K562 (cell line): ENCODE measurements around the gene GGT1. TPM values are rescaled to one million over a fixed set of nuclear protein-coding genes. Genes with fewer than 3 reads are reported as not detected.

Experiments used
- ATAC-seq: fragments of 200-7000 bp; cut with Tn5 transposase; 3 replicates; pipeline ENCODE4 v1.9.1; 2020; ENCODE audit warnings: moderate library complexity
- BruUV-seq: library from RNA; stranded (reverse); fragments of 400-500 nt; replicated peaks from 2 replicates; lab custom pipeline; 2021; lab: Mats Ljungman, UMichigan
- CTCF ChIA-PET: fragments of 300-600 bp; formaldehyde crosslinking; extraction: SDS; loops from one replicate; lab custom pipeline; 2021; ENCODE audit warnings: low intra/inter-chr PET ratio; lab: Yijun Ruan, JAX
- POLR2A ChIA-PET: fragments of 300-600, 350-650 bp; sonication (Branson Sonifier 250); formaldehyde crosslinking; extraction: SDS; loops from one replicate; lab custom pipeline; 2021; ENCODE audit warnings: antibody characterized with exemption, inconsistent platforms; lab: Yijun Ruan, JAX
- DNase-seq, 4 experiments: peaks; one replicate each; pipeline versions ENCODE4 v3.0.0 to v3.0.0-alpha.2; 2011 to 2018; ENCODE audit warnings: low spot score in 3 of 4, mixed read lengths in 3 of 4; ENCODE audit errors: extremely low read depth in 1 of 4
- FAIRE-seq: peaks from 2 replicates; lab custom pipeline; 2011; peaks lifted over from hg19 to GRCh38; lab: Jason Lieb, UNC
- H2AFZ ChIP-seq: 2 replicates; pipeline ENCODE4 v1.6.0; 2011; ENCODE audit warnings: low read depth, low read length, control low read depth, inconsistent platforms
- H3K27ac ChIP-seq: fragments of 200-600 bp; 3 replicates; pipeline ENCODE4 v1.8.0; 2011; ENCODE audit warnings: low read depth, mild to moderate bottlenecking, control low read depth, inconsistent platforms, low read length, moderate library complexity, mixed read lengths; ENCODE audit errors: extremely low read depth
- H3K27me3 ChIP-seq, 2 experiments: fragments of 300-600 bp in 1 of 2; 2 replicates in 1 of 2; 3 replicates in 1 of 2; pipeline versions ENCODE4 v1.6.0 to v1.8.0; 2011; ENCODE audit warnings: inconsistent platforms in 2 of 2, low read length in 2 of 2, mild to moderate bottlenecking in 1 of 2, mixed read lengths in 1 of 2, moderate library complexity in 1 of 2; ENCODE audit not compliant: control insufficient read depth in 2 of 2, insufficient read depth in 2 of 2
- H3K36me3 ChIP-seq: fragments of 300-600 bp; 3 replicates; pipeline ENCODE4 v1.8.0; 2011; ENCODE audit warnings: mild to moderate bottlenecking, low read length, inconsistent platforms; ENCODE audit not compliant: control insufficient read depth, insufficient read depth
- H3K4me1 ChIP-seq, 2 experiments: fragments of 200-600 bp in 1 of 2; replicated peaks in 1 of 2; 2 replicates in 1 of 2; 3 replicates in 1 of 2; pipeline versions ENCODE4 v1.5.1 to v1.8.0; 2011; ENCODE audit warnings: inconsistent platforms in 2 of 2, low read length in 2 of 2, mild to moderate bottlenecking in 1 of 2, mixed read lengths in 1 of 2, moderate library complexity in 1 of 2; ENCODE audit not compliant: control insufficient read depth in 2 of 2, insufficient read depth in 2 of 2
- H3K4me2 ChIP-seq: 2 replicates; pipeline ENCODE4 v1.6.1; 2011; ENCODE audit warnings: low read length, control low read depth, inconsistent platforms, mixed read lengths; ENCODE audit not compliant: insufficient read depth
- H3K4me3 ChIP-seq: fragments of 200-600 bp; sonication (generic), shearing (Covaris generic); 2 replicates; pipeline ENCODE4 v1.5.1; 2016; ENCODE audit warnings: control low read depth, inconsistent platforms
- H3K79me2 ChIP-seq: fragments of 200-600 bp; 3 replicates; pipeline ENCODE4 v1.8.0; 2011; ENCODE audit warnings: low read length, inconsistent platforms; ENCODE audit not compliant: control insufficient read depth, insufficient read depth
- H3K9ac ChIP-seq, 2 experiments: 2 replicates each; pipeline versions ENCODE4 v1.6.0 to v1.6.1; 2011; ENCODE audit warnings: low read depth in 2 of 2, low read length in 2 of 2, control low read depth in 1 of 2, inconsistent platforms in 1 of 2, mild to moderate bottlenecking in 1 of 2, mixed read lengths in 1 of 2; ENCODE audit not compliant: insufficient read depth in 1 of 2
- H3K9me1 ChIP-seq: one replicate; pipeline ENCODE4 v1.6.0; 2011; ENCODE audit warnings: inconsistent platforms, mild to moderate bottlenecking, low read length, moderate library complexity; ENCODE audit not compliant: control insufficient read depth, insufficient read depth
- H3K9me3 ChIP-seq: replicated peaks from 2 replicates; pipeline ENCODE4 v1.5.1; 2011; ENCODE audit warnings: low read depth, low read length, inconsistent platforms; ENCODE audit not compliant: control insufficient read depth, insufficient read depth
- H4K20me1 ChIP-seq: replicated peaks from 2 replicates; pipeline ENCODE4 v1.6.1; 2011; ENCODE audit warnings: low read length, inconsistent platforms, mixed read lengths; ENCODE audit not compliant: control insufficient read depth, insufficient read depth
- GABPB2 ChIP-seq: fragments of 250-450 bp; sonication (Bioruptor Pico); conservative IDR thresholded peaks from 2 replicates; pipeline ENCODE4 v1.5.1; 2021; ENCODE audit warnings: mild to moderate bottlenecking
- GTF2A2 ChIP-seq: IDR thresholded peaks from 2 replicates; pipeline ENCODE4 v1.6.1; 2016; ENCODE audit warnings: mild to moderate bottlenecking, missing genetic modification characterization, missing compliant biosample characterization
- ZBTB7A ChIP-seq: IDR thresholded peaks from 2 replicates; pipeline ENCODE4 v1.6.1; 2011; ENCODE audit warnings: low read depth, mild to moderate bottlenecking, low read length, moderate library complexity, borderline replicate concordance; ENCODE audit not compliant: control insufficient read depth
- ZNF41 ChIP-seq: fragments of 250-450 bp; sonication (Bioruptor Pico); conservative IDR thresholded peaks from 2 replicates; pipeline ENCODE4 v1.4.0; 2020; ENCODE audit warnings: mild to moderate bottlenecking
- WGBS: fragments of 100-300 bp; shearing (Covaris generic); methylation state at CpG from one replicate; pipeline ENCODE4 v1.1.6; 2016; ENCODE audit warnings: low coverage, mixed read lengths; ENCODE audit not compliant: insufficient coverage; ENCODE audit errors: missing lambda C conversion rate; 5-methylcytosine and 5-hydroxymethylcytosine counted together
- in situ Hi-C: fragments of 300-500 bp; cut with MboI; formaldehyde crosslinking; loops from 4 replicates; pipeline ENCODE4 v1.15.0; 2018; ENCODE audit warnings: inconsistent platforms, mixed read lengths
- intact Hi-C: fragments of 100-400 bp; cut with micrococcal nuclease; formaldehyde crosslinking; loops from 2 replicates; pipeline ENCODE4 v1.14.2; 2022
- polyA plus RNA-seq, 8 experiments: library from polyadenylated mRNA; depleted of rRNA in 4 of 8; stranded (reverse) in 5 of 8; unstranded in 3 of 8; fragments of >200 nt; fragmentation: Nextera tagmentation in 2 of 8; fragmentation: Illumina TruSeq in 1 of 8; extraction: Ambion mirVana in 2 of 8; extraction: Trizol in 1 of 8; gene quantifications; 2 replicates each; pipeline versions ENCODE4 v1.2.1 to v1.2.3, GENCODE V29; 2011 to 2014; ENCODE audit warnings: inconsistent platforms in 1 of 8, missing spikeins in 1 of 8
- total RNA-seq, 7 experiments: library from RNA; depleted of rRNA in 6 of 7; stranded (reverse); fragments of >200 nt in 6 of 7; fragmentation: Illumina TruSeq in 2 of 7; extraction: Trizol in 2 of 7; gene quantifications; 2 replicates each; pipeline versions ENCODE4 v1.2.1 to v1.2.3, GENCODE V29; 2011 to 2021; ENCODE audit warnings: low replicate concordance in 1 of 7
- TF ChIP-seq, protein P1 (sequence below): fragments of 200-600 bp; sonication (generic); IDR thresholded peaks from one replicate; pipeline ENCODE4 v1.6.1; 2012; ENCODE audit warnings: mild to moderate bottlenecking, low read depth, low read length, inconsistent platforms
- TF ChIP-seq, protein P2 (sequence below): fragments of 450-650 bp; IDR thresholded peaks from 2 replicates; pipeline ENCODE4 v1.7.1; 2018; ENCODE audit warnings: mild to moderate bottlenecking, low read depth; ENCODE audit not compliant: partially characterized antibody

GGT1 gene
- total and polyA plus RNA-seq, 9 of the 15 experiments (the other 6 are each of a cell fraction or from before 2014, with no cell fraction given): 0.46 to 11.8 (median 6.9) TPM

DNA sequence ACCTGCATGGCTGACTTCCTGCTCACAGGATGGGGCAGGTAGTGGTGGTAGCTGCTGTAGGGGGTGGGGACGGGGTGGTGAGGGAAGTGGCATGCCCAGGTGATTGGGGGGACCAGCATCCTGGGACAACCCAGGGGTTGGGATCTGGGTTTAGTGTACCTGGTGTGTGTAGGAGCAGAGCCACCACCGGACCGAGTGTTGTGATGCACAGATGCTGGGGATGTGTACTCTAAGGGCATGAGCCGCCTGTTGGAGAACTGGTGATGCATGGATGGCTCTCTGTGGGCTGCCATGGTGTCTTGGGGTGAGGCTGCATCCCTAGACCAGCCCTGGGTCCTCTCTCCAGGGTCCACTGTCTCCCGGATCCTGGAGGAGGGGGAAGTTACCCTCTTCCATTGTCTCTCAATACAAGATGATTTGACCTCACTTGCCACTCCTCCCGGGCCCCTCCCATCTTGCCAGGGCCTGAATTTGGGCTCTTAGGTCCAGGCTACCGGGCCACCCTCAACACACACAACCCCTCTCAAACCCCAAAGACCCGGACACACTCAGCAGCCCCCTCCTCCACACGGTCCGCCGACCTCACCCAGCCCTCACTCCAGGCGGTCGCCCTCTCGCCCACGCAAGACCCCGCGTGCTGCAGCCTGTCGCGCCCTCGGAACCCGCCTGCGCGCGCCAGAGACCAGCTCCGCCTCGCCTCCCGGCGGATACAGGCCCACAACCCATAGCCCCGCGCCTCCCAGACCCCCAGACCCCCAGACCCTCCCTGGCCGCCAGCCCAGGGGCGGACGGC, 10.7 kb upstream of the GGT1 start:
- Histone ChIP-seq H3K27ac (no peak overlapping the region), H2AFZ (0 out of 2 replicates have a peak overlapping the region, but pooled peaks have one; percentile 24), H3K79me2 (no peaks in the 10 kb centered on the region), H3K4me2 (peak overlapping the region; percentile 49; the same call in 1 of the 2 replicates), H3K9me3 (no peaks in the 10 kb centered on the region), H3K9ac (peak overlapping the region in 1 of 2 experiments; percentile 61; a peak in 2 of 4 replicates), H3K9me1 (no peaks in the 10 kb centered on the region), H4K20me1 (no peaks in the 10 kb centered on the region), H3K4me3 (peak overlapping the region; percentile 44), H3K36me3 (no peaks in the 10 kb centered on the region), H3K27me3 (no peaks in the 10 kb centered on the region), H3K4me1 (peaks cover 0 to 22% of the 10 kb centered on the region in 2 experiments; a peak in 2 of 5 replicates)
- intact Hi-C loops (no loop called here), in situ Hi-C loops (no loop called here)
- WGBS: 23% methylated on average over 17 of the region's 33 CpGs
- BruUV-seq: TSS peak; percentile 71
- no peak for ATAC-seq
- FAIRE-seq: no peak
- ChIA-PET POLR2A (interaction anchor here (1.0 to 1.8 kb wide), 4 partner anchors 10 to 28 kb away, joined by 3 to 4 read pairs (median 3); partner anchors contain the start of gene GGT1), CTCF (no interaction called here)
- no peak for DNase-seq
- TF ChIP-seq ZBTB7A (peak; percentile 40; the same call in 1 of the 2 replicates), GTF2A2 (tag) (no peak), GABPB2 (no peak), ZNF41 (CRISPR knock-in tag) (no peak)
- TF ChIP-seq, protein P1, sequence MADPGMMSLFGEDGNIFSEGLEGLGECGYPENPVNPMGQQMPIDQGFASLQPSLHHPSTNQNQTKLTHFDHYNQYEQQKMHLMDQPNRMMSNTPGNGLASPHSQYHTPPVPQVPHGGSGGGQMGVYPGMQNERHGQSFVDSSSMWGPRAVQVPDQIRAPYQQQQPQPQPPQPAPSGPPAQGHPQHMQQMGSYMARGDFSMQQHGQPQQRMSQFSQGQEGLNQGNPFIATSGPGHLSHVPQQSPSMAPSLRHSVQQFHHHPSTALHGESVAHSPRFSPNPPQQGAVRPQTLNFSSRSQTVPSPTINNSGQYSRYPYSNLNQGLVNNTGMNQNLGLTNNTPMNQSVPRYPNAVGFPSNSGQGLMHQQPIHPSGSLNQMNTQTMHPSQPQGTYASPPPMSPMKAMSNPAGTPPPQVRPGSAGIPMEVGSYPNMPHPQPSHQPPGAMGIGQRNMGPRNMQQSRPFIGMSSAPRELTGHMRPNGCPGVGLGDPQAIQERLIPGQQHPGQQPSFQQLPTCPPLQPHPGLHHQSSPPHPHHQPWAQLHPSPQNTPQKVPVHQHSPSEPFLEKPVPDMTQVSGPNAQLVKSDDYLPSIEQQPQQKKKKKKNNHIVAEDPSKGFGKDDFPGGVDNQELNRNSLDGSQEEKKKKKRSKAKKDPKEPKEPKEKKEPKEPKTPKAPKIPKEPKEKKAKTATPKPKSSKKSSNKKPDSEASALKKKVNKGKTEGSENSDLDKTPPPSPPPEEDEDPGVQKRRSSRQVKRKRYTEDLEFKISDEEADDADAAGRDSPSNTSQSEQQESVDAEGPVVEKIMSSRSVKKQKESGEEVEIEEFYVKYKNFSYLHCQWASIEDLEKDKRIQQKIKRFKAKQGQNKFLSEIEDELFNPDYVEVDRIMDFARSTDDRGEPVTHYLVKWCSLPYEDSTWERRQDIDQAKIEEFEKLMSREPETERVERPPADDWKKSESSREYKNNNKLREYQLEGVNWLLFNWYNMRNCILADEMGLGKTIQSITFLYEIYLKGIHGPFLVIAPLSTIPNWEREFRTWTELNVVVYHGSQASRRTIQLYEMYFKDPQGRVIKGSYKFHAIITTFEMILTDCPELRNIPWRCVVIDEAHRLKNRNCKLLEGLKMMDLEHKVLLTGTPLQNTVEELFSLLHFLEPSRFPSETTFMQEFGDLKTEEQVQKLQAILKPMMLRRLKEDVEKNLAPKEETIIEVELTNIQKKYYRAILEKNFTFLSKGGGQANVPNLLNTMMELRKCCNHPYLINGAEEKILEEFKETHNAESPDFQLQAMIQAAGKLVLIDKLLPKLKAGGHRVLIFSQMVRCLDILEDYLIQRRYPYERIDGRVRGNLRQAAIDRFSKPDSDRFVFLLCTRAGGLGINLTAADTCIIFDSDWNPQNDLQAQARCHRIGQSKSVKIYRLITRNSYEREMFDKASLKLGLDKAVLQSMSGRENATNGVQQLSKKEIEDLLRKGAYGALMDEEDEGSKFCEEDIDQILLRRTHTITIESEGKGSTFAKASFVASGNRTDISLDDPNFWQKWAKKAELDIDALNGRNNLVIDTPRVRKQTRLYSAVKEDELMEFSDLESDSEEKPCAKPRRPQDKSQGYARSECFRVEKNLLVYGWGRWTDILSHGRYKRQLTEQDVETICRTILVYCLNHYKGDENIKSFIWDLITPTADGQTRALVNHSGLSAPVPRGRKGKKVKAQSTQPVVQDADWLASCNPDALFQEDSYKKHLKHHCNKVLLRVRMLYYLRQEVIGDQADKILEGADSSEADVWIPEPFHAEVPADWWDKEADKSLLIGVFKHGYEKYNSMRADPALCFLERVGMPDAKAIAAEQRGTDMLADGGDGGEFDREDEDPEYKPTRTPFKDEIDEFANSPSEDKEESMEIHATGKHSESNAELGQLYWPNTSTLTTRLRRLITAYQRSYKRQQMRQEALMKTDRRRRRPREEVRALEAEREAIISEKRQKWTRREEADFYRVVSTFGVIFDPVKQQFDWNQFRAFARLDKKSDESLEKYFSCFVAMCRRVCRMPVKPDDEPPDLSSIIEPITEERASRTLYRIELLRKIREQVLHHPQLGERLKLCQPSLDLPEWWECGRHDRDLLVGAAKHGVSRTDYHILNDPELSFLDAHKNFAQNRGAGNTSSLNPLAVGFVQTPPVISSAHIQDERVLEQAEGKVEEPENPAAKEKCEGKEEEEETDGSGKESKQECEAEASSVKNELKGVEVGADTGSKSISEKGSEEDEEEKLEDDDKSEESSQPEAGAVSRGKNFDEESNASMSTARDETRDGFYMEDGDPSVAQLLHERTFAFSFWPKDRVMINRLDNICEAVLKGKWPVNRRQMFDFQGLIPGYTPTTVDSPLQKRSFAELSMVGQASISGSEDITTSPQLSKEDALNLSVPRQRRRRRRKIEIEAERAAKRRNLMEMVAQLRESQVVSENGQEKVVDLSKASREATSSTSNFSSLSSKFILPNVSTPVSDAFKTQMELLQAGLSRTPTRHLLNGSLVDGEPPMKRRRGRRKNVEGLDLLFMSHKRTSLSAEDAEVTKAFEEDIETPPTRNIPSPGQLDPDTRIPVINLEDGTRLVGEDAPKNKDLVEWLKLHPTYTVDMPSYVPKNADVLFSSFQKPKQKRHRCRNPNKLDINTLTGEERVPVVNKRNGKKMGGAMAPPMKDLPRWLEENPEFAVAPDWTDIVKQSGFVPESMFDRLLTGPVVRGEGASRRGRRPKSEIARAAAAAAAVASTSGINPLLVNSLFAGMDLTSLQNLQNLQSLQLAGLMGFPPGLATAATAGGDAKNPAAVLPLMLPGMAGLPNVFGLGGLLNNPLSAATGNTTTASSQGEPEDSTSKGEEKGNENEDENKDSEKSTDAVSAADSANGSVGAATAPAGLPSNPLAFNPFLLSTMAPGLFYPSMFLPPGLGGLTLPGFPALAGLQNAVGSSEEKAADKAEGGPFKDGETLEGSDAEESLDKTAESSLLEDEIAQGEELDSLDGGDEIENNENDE: no peak
- TF ChIP-seq, protein P2, sequence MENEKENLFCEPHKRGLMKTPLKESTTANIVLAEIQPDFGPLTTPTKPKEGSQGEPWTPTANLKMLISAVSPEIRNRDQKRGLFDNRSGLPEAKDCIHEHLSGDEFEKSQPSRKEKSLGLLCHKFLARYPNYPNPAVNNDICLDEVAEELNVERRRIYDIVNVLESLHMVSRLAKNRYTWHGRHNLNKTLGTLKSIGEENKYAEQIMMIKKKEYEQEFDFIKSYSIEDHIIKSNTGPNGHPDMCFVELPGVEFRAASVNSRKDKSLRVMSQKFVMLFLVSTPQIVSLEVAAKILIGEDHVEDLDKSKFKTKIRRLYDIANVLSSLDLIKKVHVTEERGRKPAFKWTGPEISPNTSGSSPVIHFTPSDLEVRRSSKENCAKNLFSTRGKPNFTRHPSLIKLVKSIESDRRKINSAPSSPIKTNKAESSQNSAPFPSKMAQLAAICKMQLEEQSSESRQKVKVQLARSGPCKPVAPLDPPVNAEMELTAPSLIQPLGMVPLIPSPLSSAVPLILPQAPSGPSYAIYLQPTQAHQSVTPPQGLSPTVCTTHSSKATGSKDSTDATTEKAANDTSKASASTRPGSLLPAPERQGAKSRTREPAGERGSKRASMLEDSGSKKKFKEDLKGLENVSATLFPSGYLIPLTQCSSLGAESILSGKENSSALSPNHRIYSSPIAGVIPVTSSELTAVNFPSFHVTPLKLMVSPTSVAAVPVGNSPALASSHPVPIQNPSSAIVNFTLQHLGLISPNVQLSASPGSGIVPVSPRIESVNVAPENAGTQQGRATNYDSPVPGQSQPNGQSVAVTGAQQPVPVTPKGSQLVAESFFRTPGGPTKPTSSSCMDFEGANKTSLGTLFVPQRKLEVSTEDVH: no peak
